ENCODE results near the gene TWNK.
A peak's percentile ranks its signal among the peaks of the same experiment; 100 is the strongest.

- TF ChIP-seq CTCF (IDR thresholded peaks at IDR 0.05), result peak; percentile 33 to 87 (median 79)
- TF ChIP-seq POLR2A (IDR thresholded peaks at IDR 0.05), result peak; percentile 36 to 51
These were observed 10.2 kb downstream of the TWNK start for GRCh38 chr10:100997360-100998182.
